Stimulated activated CD8-positive, alpha-beta memory T cell treated with anti-CD3 and anti-CD28 coated beads, Interleukin-7, amount 100 ng/mL, for 24 hours (primary cell): ENCODE data around the gene B3GNT5.

Source experiments
- DNase-seq: peaks from one replicate; pipeline ENCODE4 v3.0.0-alpha.2; 2020; ENCODE audit warnings: low read depth

B3GNT5 gene

GRCh38 chr3:183266454-183266853, 13.4 kb downstream of the B3GNT5 start:
- no peak for DNase-seq

- no peak for DNase-seq
Observed at GRCh38 chr3:183267140-183267539, 14.1 kb downstream of the B3GNT5 start.

- DNase-seq, result no peak
Observed at GRCh38 chr3:183268366-183268765, 15.3 kb downstream of the B3GNT5 start.

- no peak for DNase-seq
Observed at GRCh38 chr3:183269345-183269744, 16.3 kb downstream of the B3GNT5 start.

GRCh38 chr3:183270344-183270743, 17.3 kb downstream of the B3GNT5 start:
- no peak for DNase-seq

GRCh38 chr3:183272142-183272541, 19.1 kb downstream of the B3GNT5 start:
- no peak for DNase-seq

- no peak for DNase-seq
Observed at GRCh38 chr3:183272791-183273190, 19.7 kb downstream of the B3GNT5 start.

- no peak for DNase-seq
Observed at GRCh38 chr3:183274609-183275008, 21.6 kb downstream of the B3GNT5 start.

- no peak for DNase-seq
Observed at GRCh38 chr3:183275418-183275817, 22.4 kb downstream of the B3GNT5 start.

GRCh38 chr3:183275937-183276336, 22.9 kb downstream of the B3GNT5 start:
- DNase-seq, result no peak

- no peak for DNase-seq
Observed at GRCh38 chr3:183277260-183277659, 24.2 kb downstream of the B3GNT5 start.

- no peak for DNase-seq
Observed at GRCh38 chr3:183278479-183279088, 25.5 kb downstream of the B3GNT5 start.

GRCh38 chr3:183279371-183279770, 26.3 kb downstream of the B3GNT5 start:
- no peak for DNase-seq

- DNase-seq, result no peak
Observed at GRCh38 chr3:183281126-183281797, 28.2 kb downstream of the B3GNT5 start.

- no peak for DNase-seq
Observed at GRCh38 chr3:183283886-183284285, 30.8 kb downstream of the B3GNT5 start.

GRCh38 chr3:183284570-183284969, 31.5 kb downstream of the B3GNT5 start:
- no peak for DNase-seq

GRCh38 chr3:183285318-183285717, 32.3 kb downstream of the B3GNT5 start:
- no peak for DNase-seq

GRCh38 chr3:183285828-183286457, 32.9 kb downstream of the B3GNT5 start:
- DNase-seq, result peak; percentile 88

- DNase-seq, result no peak
Observed at GRCh38 chr3:183287301-183287971, 34.4 kb downstream of the B3GNT5 start.

- no peak for DNase-seq
Observed at GRCh38 chr3:183288117-183288516, 35.1 kb downstream of the B3GNT5 start.

GRCh38 chr3:183290216-183290615, 37.2 kb downstream of the B3GNT5 start:
- no peak for DNase-seq

GRCh38 chr3:183291497-183292031, 38.5 kb downstream of the B3GNT5 start:
- DNase-seq, result no peak

GRCh38 chr3:183293966-183294365, 40.9 kb downstream of the B3GNT5 start:
- DNase-seq, result no peak
